ENCODE data around the gene TMEM135. TPM values are rescaled to one million over a fixed set of nuclear protein-coding genes. Genes with fewer than 3 reads are reported as not detected.

The TMEM135 gene
- total RNA-seq, 1 experiment from 2014 or later, result 95.2 TPM

- no peak overlapping the region for H3K4me3 Mint-ChIP-seq (ENCODE audit: unreplicated experiment)
- H3K9me3 Mint-ChIP-seq (ENCODE audit: unreplicated experiment), result no peaks in the 10 kb centered on the region
- no peaks in the 10 kb centered on the region for H3K27me3 Mint-ChIP-seq (ENCODE audit: insufficient read depth, unreplicated experiment)
- intact Hi-C loops (cut with micrococcal nuclease; ENCODE audit: unreplicated experiment), result loop anchor here (1.0 kb wide), 3 partner anchors 10 to 15 kb away; no protein-coding TSS in a partner anchor
- Histone ChIP-seq H3K4me1 (peaks cover 15% of the 10 kb centered on the region), H3K9me3 (no peaks in the 10 kb centered on the region), H3K4me3 (ENCODE audit: low read depth, low read length) (no peak overlapping the region), H3K36me3 (ENCODE audit: control insufficient read depth, insufficient read depth, low read length) (no peaks in the 10 kb centered on the region), H3K27me3 (replicated peaks; ENCODE audit: control insufficient read depth, insufficient read depth, low read length) (no peaks in the 10 kb centered on the region)
- ChIA-PET CTCF (interaction anchor here (0.8 to 1.5 kb wide), 3 partner anchors 15 to 60 kb away, joined by 3 to 8 read pairs (median 5); partner anchors contain the start of genes FZD4 and TMEM135), POLR2A (interaction anchor here (0.6 kb wide), 1 partner anchor 8 kb away, joined by 4 read pairs; no protein-coding TSS in a partner anchor)
- no peak overlapping the region for H3K27ac Mint-ChIP-seq (ENCODE audit: unreplicated experiment)
- H3K4me1 Mint-ChIP-seq (ENCODE audit: low read depth, unreplicated experiment), result peaks cover 27% of the 10 kb centered on the region
- H3K36me3 Mint-ChIP-seq (ENCODE audit: insufficient read depth, unreplicated experiment), result no peaks in the 10 kb centered on the region
- no peak for DNase-seq
- BruUV-seq (replicated peaks), result no TSS peak
- no peak for TF ChIP-seq CTCF (IDR thresholded peaks at IDR 0.05; ENCODE audit: insufficient read depth in 1 of 2, low read depth in 1 of 2, low read length in 1 of 2, severe bottlenecking in 1 of 2, unreplicated experiment in 1 of 2)
Observed at GRCh38 chr11:87015645-87016044, 22.1 kb upstream of the TMEM135 start.

GRCh38 chr11:87019613-87020271, 18.0 kb upstream of the TMEM135 start:
- Mint-ChIP-seq H3K9me3 (ENCODE audit: unreplicated experiment) (no peaks in the 10 kb centered on the region), H3K36me3 (ENCODE audit: insufficient read depth, unreplicated experiment) (no peaks in the 10 kb centered on the region), H3K27ac (ENCODE audit: unreplicated experiment) (no peak overlapping the region), H3K27me3 (ENCODE audit: insufficient read depth, unreplicated experiment) (no peaks in the 10 kb centered on the region), H3K4me1 (ENCODE audit: low read depth, unreplicated experiment) (peaks cover 27% of the 10 kb centered on the region), H3K4me3 (ENCODE audit: unreplicated experiment) (no peak overlapping the region)
- Histone ChIP-seq H3K4me1 (peaks cover 15% of the 10 kb centered on the region), H3K27me3 (replicated peaks; ENCODE audit: control insufficient read depth, insufficient read depth, low read length) (no peaks in the 10 kb centered on the region), H3K4me3 (ENCODE audit: low read depth, low read length) (no peak overlapping the region), H3K9me3 (no peaks in the 10 kb centered on the region), H3K36me3 (ENCODE audit: control insufficient read depth, insufficient read depth, low read length) (no peaks in the 10 kb centered on the region)
- CTCF ChIA-PET, result interaction anchor here (0.7 kb wide), 1 partner anchor 18 kb away, joined by 4 read pairs; the partner anchor contains the start of gene TMEM135
- no peak for DNase-seq
- TF ChIP-seq CTCF (IDR thresholded peaks at IDR 0.05; ENCODE audit: insufficient read depth in 1 of 2, low read depth in 1 of 2, low read length in 1 of 2, severe bottlenecking in 1 of 2, unreplicated experiment in 1 of 2), result no peak
- BruUV-seq (replicated peaks), result no TSS peak
- POLR2A ChIA-PET, result no interaction called here
- intact Hi-C loops (cut with micrococcal nuclease; ENCODE audit: unreplicated experiment), result no loop called here

GRCh38 chr11:87020336-87020735, 17.4 kb upstream of the TMEM135 start:
- H3K4me3 Mint-ChIP-seq (ENCODE audit: unreplicated experiment), result no peak overlapping the region
- Histone ChIP-seq H3K4me3 (ENCODE audit: low read depth, low read length) (no peak overlapping the region), H3K4me1 (peaks cover 15% of the 10 kb centered on the region), H3K27me3 (replicated peaks; ENCODE audit: control insufficient read depth, insufficient read depth, low read length) (no peaks in the 10 kb centered on the region), H3K9me3 (no peaks in the 10 kb centered on the region), H3K36me3 (ENCODE audit: control insufficient read depth, insufficient read depth, low read length) (no peaks in the 10 kb centered on the region)
- H3K36me3 Mint-ChIP-seq (ENCODE audit: insufficient read depth, unreplicated experiment), result no peaks in the 10 kb centered on the region
- H3K9me3 Mint-ChIP-seq (ENCODE audit: unreplicated experiment), result peaks cover 5% of the 10 kb centered on the region
- H3K4me1 Mint-ChIP-seq (ENCODE audit: low read depth, unreplicated experiment), result peaks cover 27% of the 10 kb centered on the region
- intact Hi-C loops (cut with micrococcal nuclease; ENCODE audit: unreplicated experiment), result no loop called here
- ChIA-PET POLR2A (no interaction called here), CTCF (interaction anchor here (0.7 kb wide), 1 partner anchor 17 kb away, joined by 4 read pairs; the partner anchor contains the start of gene TMEM135)
- TF ChIP-seq CTCF (IDR thresholded peaks at IDR 0.05; ENCODE audit: insufficient read depth in 1 of 2, low read depth in 1 of 2, low read length in 1 of 2, severe bottlenecking in 1 of 2, unreplicated experiment in 1 of 2), result no peak
- H3K27me3 Mint-ChIP-seq (ENCODE audit: insufficient read depth, unreplicated experiment), result no peaks in the 10 kb centered on the region
- BruUV-seq (replicated peaks), result no TSS peak
- no peak for DNase-seq
- no peak overlapping the region for H3K27ac Mint-ChIP-seq (ENCODE audit: unreplicated experiment)
